ENCODE measurements around the gene PRDM16. TPM values are rescaled to one million over a fixed set of nuclear protein-coding genes. Genes with fewer than 3 reads are reported as not detected.

Gene PRDM16
- polyA plus RNA-seq, 1 of the 3 experiments (the other 2 are of a cell fraction), result not detected

DNA sequence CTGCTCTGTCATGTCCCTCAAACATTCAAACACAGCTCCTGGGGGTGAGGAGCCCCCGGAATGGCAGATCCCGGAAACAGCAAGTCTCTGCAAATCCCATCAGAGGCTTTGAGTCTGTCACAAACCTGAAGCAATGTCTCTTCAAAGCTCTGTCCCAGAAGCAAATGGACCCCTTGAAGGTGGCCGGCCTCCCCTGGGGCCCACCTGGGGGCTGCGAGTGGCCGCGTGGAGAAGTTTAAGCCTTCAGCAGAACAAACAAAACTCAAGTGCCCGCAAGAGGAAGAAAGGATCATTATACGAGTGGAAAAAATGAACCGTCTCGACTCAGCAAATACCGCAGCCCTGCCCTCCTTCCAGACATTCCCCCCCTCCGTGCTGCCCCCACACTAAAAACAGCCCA is 53.3 kb downstream of the PRDM16 start:
- H3K27ac ChIP-seq (ENCODE audit: low read depth in 2 of 2, low read length in 1 of 2), result no peak overlapping the region
- 69% methylated on average over 11 of the region's 12 CpGs for WGBS (ENCODE audit: low lambda C conversion rate)
- H3K4me3 ChIP-seq (ENCODE audit: low read depth in 2 of 2, low read length in 1 of 2), result no peak overlapping the region
- no peaks in the 10 kb centered on the region for H3K36me3 ChIP-seq (replicated peaks in 1 of 2; ENCODE audit: control insufficient read depth in 1 of 2, insufficient read depth in 2 of 2, low read length in 1 of 2)
- H3K4me2 ChIP-seq, result no peak overlapping the region
- H3F3A ChIP-seq (replicated peaks; ENCODE audit: insufficient read depth), result no peaks in the 10 kb centered on the region
- no peak for DNase-seq
- no peaks in the 10 kb centered on the region for H3K9me2 ChIP-seq
- ChIA-PET CTCF (no interaction called here), POLR2A (no interaction called here)
- TF ChIP-seq FOXJ3 (CRISPR knock-in tag; IDR thresholded peaks at IDR 0.05), result no peak
- no peak for TF ChIP-seq GABPA (IDR thresholded peaks at IDR 0.05; ENCODE audit: low read depth)
- TF ChIP-seq, protein P1, sequence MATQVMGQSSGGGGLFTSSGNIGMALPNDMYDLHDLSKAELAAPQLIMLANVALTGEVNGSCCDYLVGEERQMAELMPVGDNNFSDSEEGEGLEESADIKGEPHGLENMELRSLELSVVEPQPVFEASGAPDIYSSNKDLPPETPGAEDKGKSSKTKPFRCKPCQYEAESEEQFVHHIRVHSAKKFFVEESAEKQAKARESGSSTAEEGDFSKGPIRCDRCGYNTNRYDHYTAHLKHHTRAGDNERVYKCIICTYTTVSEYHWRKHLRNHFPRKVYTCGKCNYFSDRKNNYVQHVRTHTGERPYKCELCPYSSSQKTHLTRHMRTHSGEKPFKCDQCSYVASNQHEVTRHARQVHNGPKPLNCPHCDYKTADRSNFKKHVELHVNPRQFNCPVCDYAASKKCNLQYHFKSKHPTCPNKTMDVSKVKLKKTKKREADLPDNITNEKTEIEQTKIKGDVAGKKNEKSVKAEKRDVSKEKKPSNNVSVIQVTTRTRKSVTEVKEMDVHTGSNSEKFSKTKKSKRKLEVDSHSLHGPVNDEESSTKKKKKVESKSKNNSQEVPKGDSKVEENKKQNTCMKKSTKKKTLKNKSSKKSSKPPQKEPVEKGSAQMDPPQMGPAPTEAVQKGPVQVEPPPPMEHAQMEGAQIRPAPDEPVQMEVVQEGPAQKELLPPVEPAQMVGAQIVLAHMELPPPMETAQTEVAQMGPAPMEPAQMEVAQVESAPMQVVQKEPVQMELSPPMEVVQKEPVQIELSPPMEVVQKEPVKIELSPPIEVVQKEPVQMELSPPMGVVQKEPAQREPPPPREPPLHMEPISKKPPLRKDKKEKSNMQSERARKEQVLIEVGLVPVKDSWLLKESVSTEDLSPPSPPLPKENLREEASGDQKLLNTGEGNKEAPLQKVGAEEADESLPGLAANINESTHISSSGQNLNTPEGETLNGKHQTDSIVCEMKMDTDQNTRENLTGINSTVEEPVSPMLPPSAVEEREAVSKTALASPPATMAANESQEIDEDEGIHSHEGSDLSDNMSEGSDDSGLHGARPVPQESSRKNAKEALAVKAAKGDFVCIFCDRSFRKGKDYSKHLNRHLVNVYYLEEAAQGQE (IDR thresholded peaks at IDR 0.05; ENCODE audit: low read depth, low read length), result no peak
- TF ChIP-seq ELF1 (IDR thresholded peaks at IDR 0.05), result no peak
- TF ChIP-seq SMC3 (IDR thresholded peaks at IDR 0.05; ENCODE audit: low read depth, low read length), result no peak
- no peak for TF ChIP-seq POLR2AphosphoS5 (IDR thresholded peaks at IDR 0.05; ENCODE audit: low read depth, low read length)
- TF ChIP-seq, protein P2, sequence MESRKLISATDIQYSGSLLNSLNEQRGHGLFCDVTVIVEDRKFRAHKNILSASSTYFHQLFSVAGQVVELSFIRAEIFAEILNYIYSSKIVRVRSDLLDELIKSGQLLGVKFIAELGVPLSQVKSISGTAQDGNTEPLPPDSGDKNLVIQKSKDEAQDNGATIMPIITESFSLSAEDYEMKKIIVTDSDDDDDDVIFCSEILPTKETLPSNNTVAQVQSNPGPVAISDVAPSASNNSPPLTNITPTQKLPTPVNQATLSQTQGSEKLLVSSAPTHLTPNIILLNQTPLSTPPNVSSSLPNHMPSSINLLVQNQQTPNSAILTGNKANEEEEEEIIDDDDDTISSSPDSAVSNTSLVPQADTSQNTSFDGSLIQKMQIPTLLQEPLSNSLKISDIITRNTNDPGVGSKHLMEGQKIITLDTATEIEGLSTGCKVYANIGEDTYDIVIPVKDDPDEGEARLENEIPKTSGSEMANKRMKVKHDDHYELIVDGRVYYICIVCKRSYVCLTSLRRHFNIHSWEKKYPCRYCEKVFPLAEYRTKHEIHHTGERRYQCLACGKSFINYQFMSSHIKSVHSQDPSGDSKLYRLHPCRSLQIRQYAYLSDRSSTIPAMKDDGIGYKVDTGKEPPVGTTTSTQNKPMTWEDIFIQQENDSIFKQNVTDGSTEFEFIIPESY (IDR thresholded peaks at IDR 0.05; ENCODE audit: borderline replicate concordance, low read depth), result no peak
- TF ChIP-seq FOSL2 (IDR thresholded peaks at IDR 0.05; ENCODE audit: borderline replicate concordance, low read depth), result no peak
- TF ChIP-seq, protein P3, sequence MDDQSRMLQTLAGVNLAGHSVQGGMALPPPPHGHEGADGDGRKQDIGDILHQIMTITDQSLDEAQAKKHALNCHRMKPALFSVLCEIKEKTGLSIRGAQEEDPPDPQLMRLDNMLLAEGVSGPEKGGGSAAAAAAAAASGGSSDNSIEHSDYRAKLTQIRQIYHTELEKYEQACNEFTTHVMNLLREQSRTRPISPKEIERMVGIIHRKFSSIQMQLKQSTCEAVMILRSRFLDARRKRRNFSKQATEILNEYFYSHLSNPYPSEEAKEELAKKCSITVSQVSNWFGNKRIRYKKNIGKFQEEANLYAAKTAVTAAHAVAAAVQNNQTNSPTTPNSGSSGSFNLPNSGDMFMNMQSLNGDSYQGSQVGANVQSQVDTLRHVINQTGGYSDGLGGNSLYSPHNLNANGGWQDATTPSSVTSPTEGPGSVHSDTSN (IDR thresholded peaks at IDR 0.05), result no peak
- no peak for TF ChIP-seq NFIC (IDR thresholded peaks at IDR 0.05; ENCODE audit: borderline replicate concordance)
- TF ChIP-seq, protein P4, sequence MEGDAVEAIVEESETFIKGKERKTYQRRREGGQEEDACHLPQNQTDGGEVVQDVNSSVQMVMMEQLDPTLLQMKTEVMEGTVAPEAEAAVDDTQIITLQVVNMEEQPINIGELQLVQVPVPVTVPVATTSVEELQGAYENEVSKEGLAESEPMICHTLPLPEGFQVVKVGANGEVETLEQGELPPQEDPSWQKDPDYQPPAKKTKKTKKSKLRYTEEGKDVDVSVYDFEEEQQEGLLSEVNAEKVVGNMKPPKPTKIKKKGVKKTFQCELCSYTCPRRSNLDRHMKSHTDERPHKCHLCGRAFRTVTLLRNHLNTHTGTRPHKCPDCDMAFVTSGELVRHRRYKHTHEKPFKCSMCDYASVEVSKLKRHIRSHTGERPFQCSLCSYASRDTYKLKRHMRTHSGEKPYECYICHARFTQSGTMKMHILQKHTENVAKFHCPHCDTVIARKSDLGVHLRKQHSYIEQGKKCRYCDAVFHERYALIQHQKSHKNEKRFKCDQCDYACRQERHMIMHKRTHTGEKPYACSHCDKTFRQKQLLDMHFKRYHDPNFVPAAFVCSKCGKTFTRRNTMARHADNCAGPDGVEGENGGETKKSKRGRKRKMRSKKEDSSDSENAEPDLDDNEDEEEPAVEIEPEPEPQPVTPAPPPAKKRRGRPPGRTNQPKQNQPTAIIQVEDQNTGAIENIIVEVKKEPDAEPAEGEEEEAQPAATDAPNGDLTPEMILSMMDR (IDR thresholded peaks at IDR 0.05), result no peak
- H3K9ac ChIP-seq, result no peak overlapping the region
- H4K20me1 ChIP-seq (ENCODE audit: insufficient read depth), result no peaks in the 10 kb centered on the region
- H2AFZ ChIP-seq (ENCODE audit: low read depth), result no peak overlapping the region
- H3K27me3 ChIP-seq (ENCODE audit: insufficient read depth), result no peaks in the 10 kb centered on the region
- H3K79me2 ChIP-seq (ENCODE audit: insufficient read depth), result no peaks in the 10 kb centered on the region
- no peaks in the 10 kb centered on the region for H3K9me3 ChIP-seq
- H3K4me1 ChIP-seq (ENCODE audit: control insufficient read depth in 1 of 2, insufficient read depth in 2 of 2, low read depth in 1 of 2, low read length in 1 of 2), result no peaks in the 10 kb centered on the region

Measured in SK-N-SH (cell line).